Inflammatory macrophage (primary cell): ENCODE measurements around the gene NAIF1.
"Not testable (repeated sequence)": the region's sequence is repeated elsewhere in the genome, so short reads cannot be mapped to it uniquely, and the experiment has no call there.

Experiments
- DNase-seq, 2 donors: peaks; one replicate each; pipeline ENCODE4 v3.0.0-alpha.2; 2020 to 2022

Gene NAIF1

GRCh38 chr9:128025736-128026135 is 41.4 kb downstream of the NAIF1 start:
- no peak for DNase-seq

- DNase-seq = no peak
Observed at GRCh38 chr9:128024761-128025308, 42.3 kb downstream of the NAIF1 start.

GRCh38 chr9:128023671-128024070 is 43.4 kb downstream of the NAIF1 start:
- not testable (repeated sequence) for DNase-seq

- no peak for DNase-seq
Observed at GRCh38 chr9:128022886-128023285, 44.2 kb downstream of the NAIF1 start.

- DNase-seq = peak; percentile 33 to 36
Observed at GRCh38 chr9:128021098-128021497, 46.0 kb downstream of the NAIF1 start.

- no peak for DNase-seq
Observed at GRCh38 chr9:128020692-128021091, 46.4 kb downstream of the NAIF1 start.

GRCh38 chr9:128015696-128016095 is 51.4 kb downstream of the NAIF1 start:
- DNase-seq = peak; percentile 28 to 63
